Raji (cell line): ENCODE results near the gene AGXT.

Experiments
- POLR2A ChIP-seq: IDR thresholded peaks from 2 replicates; pipeline ENCODE4 v1.6.1; 2011; ENCODE audit warnings: low read depth, low read length, control low read depth; ENCODE audit not compliant: insufficient read depth

AGXT gene

GRCh38 chr2:240834377-240834975, 34.1 kb upstream of the AGXT start:
- no peak for TF ChIP-seq POLR2A

DNA sequence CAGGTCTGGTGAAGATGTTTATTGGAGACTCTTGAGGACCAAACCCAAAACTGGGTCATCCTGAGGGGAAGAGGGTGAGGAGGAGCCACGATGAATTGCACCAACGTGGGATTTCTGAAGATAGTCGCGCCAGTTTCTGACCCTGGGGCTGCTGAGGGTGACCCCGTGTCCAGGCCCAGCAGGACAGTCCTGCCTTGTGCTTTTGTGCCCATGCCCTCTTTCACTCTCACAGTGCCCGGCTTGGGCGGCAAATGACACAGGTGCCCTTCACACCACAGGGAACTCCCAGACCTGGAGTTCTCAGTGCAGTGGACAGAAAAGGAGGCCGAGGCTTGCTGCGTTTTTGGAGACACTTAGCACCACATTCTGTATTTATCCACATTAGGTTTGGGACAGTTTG, 33.1 kb upstream of the AGXT start:
- no peak for TF ChIP-seq POLR2A

DNA sequence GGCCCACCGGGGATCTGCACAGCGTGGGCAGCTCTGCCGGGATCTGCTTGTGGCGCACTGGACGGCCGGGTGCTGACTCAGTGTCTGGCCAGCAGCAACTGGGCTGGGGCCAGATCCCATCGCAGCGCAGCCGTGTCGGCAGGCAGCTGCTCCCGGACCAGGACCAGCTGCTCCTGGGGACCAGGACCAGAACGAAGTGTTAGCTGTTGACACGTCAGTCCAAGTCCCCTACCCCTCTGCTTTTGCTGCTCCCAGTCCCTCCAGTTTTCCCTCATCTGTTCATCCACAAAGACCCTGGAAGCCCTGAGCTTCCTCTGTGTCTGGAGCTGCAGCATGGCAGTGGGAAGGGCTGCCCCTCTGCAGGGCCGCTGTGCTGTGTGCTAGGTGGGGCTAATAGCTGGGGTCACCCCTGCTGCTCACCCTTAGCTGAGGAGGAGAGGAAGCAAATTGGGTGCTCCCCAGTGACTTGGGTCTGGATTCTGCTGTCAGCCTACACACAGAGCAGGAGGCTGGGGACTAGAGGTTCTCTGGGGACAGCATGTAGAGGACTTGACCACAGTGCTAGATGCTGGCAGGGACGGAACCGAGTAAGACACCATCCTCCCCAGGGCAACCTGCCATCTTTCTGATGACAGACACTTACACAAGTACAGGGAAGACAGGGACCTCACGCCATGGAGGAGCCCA, 31.7 kb upstream of the AGXT start:
- no peak for TF ChIP-seq POLR2A

DNA sequence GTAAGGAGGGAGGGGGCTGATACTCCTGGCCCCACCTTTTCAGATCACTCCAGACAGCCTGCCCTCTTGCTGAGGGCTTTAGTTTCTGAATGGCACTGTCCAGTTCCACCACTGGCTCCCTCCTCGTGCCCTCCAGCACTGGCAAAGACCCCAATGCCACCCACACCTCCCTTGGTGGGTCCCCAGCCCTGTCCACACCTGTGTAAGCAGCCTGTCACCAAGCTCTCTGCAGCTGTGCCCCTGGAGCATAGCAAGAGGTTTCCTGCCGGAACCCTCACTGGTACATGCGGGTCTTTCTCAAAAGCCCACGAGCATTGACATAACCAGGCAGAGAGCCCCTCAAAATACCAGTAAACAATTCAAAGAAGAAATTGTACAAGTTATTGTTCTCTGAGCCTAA, 31.0 kb upstream of the AGXT start:
- no peak for TF ChIP-seq POLR2A

DNA sequence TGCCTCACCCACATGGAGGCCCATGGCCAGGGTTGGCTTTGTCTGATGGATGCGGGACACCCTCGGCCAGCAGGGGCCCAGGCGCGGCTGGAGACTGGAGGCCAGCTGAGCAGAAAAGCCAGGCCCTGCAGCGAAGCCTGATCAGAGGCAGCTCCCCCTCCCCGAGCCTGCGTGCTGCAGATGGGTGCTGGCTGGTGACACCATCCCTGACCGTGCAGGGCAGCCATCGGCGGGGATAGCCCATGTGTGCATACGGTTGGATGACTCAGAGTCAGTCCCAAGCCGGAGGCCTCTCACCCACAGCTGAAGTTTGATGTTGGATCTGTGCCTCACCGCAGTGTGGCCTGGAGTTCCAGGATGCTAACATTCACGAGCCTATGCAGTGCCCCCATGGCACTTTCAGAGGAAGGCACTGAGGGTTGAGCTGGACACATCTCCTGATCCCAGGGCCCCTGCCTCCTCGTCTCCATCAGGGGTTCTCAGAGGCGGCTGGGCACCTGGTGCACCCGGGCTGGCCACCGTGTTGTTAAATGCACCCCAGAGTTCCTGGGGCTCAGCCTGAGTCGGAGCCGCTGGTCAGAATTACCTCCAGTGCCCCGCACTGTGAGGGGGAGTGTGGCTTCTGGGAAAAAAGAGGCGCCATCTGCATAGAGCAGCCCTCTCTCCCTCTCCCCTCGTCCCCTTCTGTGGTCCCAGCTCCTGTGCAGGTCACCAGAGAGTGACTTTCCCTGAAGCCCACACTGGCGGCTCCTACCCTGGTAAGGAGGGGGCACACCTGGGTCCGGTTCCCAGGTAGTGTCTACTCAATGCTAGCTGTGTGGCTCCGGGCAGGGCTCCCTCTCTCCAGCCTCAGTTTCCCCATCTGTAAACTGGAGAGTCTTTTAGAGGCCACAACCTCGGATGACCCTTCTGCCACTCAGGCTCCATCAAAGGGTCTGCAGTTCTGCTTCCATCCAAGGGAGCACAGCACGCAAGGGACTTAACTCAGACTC, 29.2 kb upstream of the AGXT start:
- TF ChIP-seq POLR2A = no peak

DNA sequence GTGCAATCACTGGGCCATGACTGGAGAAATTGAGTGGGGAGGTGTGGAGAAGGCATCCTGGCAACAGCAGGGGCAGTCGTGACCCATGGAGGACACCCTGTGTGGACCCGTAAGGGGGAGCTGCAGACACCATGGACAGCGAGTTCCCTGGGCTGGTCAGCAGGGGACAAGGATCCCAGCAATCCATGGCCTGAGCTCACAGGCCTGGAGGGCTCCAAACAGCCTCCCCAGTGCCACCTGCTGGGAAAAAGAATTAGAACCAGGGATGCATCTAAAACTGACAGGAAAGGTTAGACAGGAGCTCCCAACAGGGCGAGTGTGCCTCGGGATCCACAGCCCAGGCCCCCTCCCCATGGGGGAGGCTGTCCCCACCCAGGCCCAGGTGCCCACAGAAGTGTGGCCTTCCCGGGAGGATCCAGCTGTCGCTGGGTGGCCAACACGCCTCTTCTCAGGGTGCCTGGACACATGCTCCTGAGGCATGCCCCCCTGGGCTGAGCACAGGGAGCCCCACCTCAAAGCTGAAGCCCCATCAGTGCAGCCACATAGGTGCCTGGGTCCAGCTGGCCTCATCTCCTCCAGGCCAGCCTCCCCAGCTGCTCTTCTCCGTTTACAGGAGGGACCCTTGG, 28.1 kb upstream of the AGXT start:
- no peak for TF ChIP-seq POLR2A

DNA sequence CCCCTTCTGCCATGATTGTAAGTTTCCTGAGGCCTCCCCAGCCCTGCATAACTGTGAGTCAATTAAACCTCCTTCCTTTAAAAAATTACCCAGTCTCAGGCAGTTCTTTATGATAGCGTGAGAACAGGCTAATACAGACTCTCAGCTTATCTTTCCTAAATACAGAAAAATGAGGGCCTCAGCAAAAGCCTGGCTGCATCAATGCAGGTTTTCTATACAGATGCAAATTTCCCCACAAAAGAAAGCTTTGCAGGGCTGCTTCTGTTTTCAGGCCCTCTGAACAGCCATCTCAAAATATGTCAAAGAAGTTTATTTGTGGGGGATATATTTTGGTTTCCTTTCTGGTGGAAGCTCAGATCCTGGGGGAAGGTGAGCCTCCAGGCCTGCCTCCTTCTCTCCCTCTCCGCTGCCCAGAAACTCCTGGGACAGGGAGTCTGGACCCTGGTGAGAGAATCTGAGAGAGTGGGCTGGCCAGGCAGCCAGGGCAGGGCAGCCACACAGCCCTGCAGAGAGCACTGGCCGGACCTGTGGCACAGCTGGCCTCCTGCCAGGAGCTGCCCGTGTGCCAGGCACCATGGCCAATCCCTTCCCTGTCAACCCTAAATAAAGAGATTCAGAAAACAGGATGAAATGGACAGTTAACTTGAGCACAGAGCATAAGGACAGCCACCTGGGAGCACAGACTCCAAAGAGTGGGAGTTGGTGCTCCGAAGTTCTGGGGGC, 21.6 kb upstream of the AGXT start:
- TF ChIP-seq POLR2A = no peak

DNA sequence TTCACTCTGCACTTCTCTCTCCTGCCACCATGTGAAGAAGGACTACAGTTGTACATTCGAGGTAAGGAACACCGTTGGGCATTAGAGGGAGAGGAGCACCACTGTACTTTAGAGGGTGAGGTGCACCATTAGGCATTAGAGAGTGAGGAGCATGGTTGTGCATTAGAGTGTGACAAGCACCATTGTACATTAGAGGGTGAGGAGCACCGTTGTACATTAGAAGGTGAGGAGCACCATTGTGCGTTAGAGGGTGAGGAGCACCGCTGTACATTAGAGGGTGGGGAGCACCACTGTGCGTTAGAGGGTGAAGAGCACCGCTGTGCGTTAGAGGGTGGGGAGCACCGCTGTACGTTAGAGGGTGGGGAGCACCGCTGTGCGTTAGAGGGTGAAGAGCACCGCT, 20.8 kb upstream of the AGXT start:
- no peak for TF ChIP-seq POLR2A

DNA sequence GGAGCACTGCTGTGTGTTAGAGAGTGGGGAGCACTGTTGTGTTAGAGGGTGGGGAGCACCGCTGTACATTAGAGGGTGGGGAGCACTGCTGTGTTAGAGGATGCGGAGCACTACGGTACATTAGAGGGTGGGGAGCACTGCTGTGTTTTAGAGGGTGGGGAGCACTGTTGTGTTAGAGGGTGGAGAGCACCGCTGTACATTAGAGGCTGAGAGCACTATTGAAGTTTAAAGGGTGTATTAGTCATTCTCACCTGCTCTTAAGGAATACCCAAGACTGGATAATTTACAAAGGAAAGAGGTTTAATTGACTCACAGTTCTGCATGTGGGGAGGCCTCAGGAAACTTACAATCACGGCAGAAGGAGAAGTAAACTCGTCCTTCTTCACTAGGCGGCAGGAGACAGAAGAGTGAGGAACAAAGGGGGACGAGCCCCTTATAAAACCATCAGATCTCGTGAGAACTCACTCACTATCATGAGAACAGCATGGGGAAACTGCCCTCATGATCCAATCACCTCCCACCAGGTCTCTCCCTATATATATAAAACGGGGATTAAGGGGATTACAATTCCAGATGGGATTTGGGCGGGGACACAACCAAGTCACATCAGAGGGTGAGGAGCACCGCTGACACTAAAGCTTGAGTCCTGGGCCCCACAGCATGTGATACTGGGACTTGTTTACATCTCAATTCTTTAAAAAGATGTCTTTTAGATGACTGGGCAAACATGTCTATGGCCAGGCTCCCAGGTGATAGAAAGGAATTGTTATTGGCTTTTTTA, 19.5 kb upstream of the AGXT start:
- TF ChIP-seq POLR2A = no peak

DNA sequence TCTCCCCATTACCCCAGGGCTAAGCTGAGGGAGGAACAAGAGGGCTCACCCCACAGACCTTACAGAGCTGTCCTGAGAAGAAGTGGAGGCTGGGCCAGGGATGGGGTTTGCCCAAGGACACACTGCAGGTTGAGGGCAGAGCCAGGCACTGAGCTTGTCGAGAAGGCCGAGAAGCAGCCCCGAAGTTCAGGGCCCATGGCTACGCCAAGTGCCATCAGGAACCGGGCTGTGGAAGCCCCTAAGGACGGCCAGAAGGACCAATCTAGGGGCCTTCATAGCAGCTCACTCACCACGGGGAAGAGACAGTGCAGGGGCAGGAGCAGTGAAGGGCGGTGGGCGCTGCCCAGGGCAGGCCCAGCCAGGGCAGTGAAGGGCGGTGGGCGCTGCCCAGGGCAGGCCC, 18.6 kb upstream of the AGXT start:
- no peak for TF ChIP-seq POLR2A

GRCh38 chr2:240850756-240851077, 17.9 kb upstream of the AGXT start:
- TF ChIP-seq POLR2A = no peak

- TF ChIP-seq POLR2A = no peak
Observed at GRCh38 chr2:240851078-240851991, 17.3 kb upstream of the AGXT start.

DNA sequence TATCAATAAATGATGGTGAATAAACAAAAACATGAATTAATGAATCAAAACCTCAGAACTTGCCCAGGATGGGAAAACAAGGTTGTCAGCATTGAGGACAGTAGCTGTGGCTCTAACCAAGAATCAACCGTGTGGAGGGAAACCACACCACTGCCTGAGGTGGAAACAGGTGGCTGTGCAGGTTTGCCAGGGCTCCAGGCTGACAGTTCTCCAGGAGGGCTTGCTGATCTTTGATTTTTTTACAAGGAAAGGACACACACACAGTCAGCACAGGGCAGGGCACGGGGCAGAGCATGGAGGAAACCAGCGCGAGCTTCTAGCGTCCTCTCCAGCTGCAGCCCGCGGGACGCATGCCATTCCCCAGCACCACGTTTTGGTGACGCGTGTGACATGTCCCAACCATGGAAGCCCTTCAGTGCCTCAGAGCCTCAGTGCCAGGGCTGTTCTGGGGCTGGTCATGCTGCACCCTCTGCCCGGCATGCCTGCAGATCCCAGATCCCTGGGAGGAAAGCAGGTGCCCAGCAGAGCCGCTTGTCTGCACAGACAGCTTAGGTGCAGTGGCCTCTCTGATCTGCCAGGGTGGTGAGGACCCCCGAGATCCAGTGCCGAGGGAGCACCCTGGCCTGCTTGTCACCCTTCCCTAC, 15.8 kb upstream of the AGXT start:
- TF ChIP-seq POLR2A = no peak
